Stimulated activated CD4-positive, alpha-beta T cell treated with anti-CD3 and anti-CD28 coated beads, Interleukin-2, amount 100 ng/mL, for 48 hours (primary cell): ENCODE results near the gene ALOX5.

Experiments used
- DNase-seq, 2 donors: peaks; one replicate each; pipeline ENCODE4 v3.0.0-alpha.2; 2020

The ALOX5 gene

GRCh38 chr10:45444022-45444421 is 70.0 kb downstream of the ALOX5 start:
- DNase-seq = no peak

- no peak for DNase-seq
Observed at GRCh38 chr10:45444976-45445898, 71.2 kb downstream of the ALOX5 start.

- DNase-seq = no peak
Observed at GRCh38 chr10:45446858-45447257, 72.8 kb downstream of the ALOX5 start.

- no peak for DNase-seq
Observed at GRCh38 chr10:45447416-45447815, 73.4 kb downstream of the ALOX5 start.

GRCh38 chr10:45450866-45451265 is 76.8 kb downstream of the ALOX5 start:
- no peak for DNase-seq

- no peak for DNase-seq
Observed at GRCh38 chr10:45451407-45451806, 77.4 kb downstream of the ALOX5 start.

GRCh38 chr10:45452268-45452667 is 78.3 kb downstream of the ALOX5 start:
- no peak for DNase-seq

- DNase-seq = no peak
Observed at GRCh38 chr10:45452743-45453452, 78.9 kb downstream of the ALOX5 start.

- no peak for DNase-seq
Observed at GRCh38 chr10:45453639-45454255, 79.7 kb downstream of the ALOX5 start.

- DNase-seq = no peak
Observed at GRCh38 chr10:45454262-45454661, 80.2 kb downstream of the ALOX5 start.

GRCh38 chr10:45454859-45455258 is 80.8 kb downstream of the ALOX5 start:
- no peak for DNase-seq

GRCh38 chr10:45456233-45456632 is 82.2 kb downstream of the ALOX5 start:
- no peak for DNase-seq

- DNase-seq = no peak
Observed at GRCh38 chr10:45456822-45457221, 82.8 kb downstream of the ALOX5 start.

GRCh38 chr10:45457487-45457886 is 83.5 kb downstream of the ALOX5 start:
- no peak for DNase-seq

GRCh38 chr10:45460235-45460878 is 86.3 kb downstream of the ALOX5 start:
- DNase-seq = no peak

- no peak for DNase-seq
Observed at GRCh38 chr10:45461034-45461433, 87.0 kb downstream of the ALOX5 start.

GRCh38 chr10:45463244-45464116 is 89.5 kb downstream of the ALOX5 start:
- no peak for DNase-seq

- DNase-seq = peak; percentile 73 to 74
Observed at GRCh38 chr10:45464958-45465567, 91.0 kb downstream of the ALOX5 start.

GRCh38 chr10:45466784-45467183 is 92.8 kb downstream of the ALOX5 start:
- no peak for DNase-seq

- no peak for DNase-seq
Observed at GRCh38 chr10:45468079-45468478, 94.1 kb downstream of the ALOX5 start.
